C1 segment of cervical spinal cord (tissue), 14 donors: ENCODE measurements around the gene ATRIP.

Source experiments
- DNase-seq, 14 donors: peaks; one replicate each; lab custom pipeline; 2025; lab: John Stamatoyannopoulos, UW

The ATRIP gene

GRCh38 chr3:48409291-48410201, 37.0 kb upstream of the ATRIP start:
- DNase-seq: no peak

GRCh38 chr3:48410205-48411040, 36.1 kb upstream of the ATRIP start:
- DNase-seq: no peak

- no peak for DNase-seq
Observed at GRCh38 chr3:48411041-48411588, 35.4 kb upstream of the ATRIP start.

- DNase-seq: no peak
Observed at GRCh38 chr3:48411606-48412374, 34.7 kb upstream of the ATRIP start.

- DNase-seq: no peak
Observed at GRCh38 chr3:48412375-48413001, 34.0 kb upstream of the ATRIP start.

- DNase-seq: no peak
Observed at GRCh38 chr3:48413086-48413485, 33.5 kb upstream of the ATRIP start.

GRCh38 chr3:48413611-48414010, 32.9 kb upstream of the ATRIP start:
- no peak for DNase-seq

- peak in 5 of 14 donors; percentile 19 to 53 (median 31) for DNase-seq
Observed at GRCh38 chr3:48414376-48415250, 31.9 kb upstream of the ATRIP start.

GRCh38 chr3:48415251-48415953, 31.1 kb upstream of the ATRIP start:
- no peak for DNase-seq

GRCh38 chr3:48416091-48416505, 30.4 kb upstream of the ATRIP start:
- no peak for DNase-seq

- no peak for DNase-seq
Observed at GRCh38 chr3:48416546-48416945, 30.0 kb upstream of the ATRIP start.

GRCh38 chr3:48417529-48418108, 28.9 kb upstream of the ATRIP start:
- no peak for DNase-seq

GRCh38 chr3:48418140-48418539, 28.4 kb upstream of the ATRIP start:
- DNase-seq: no peak

GRCh38 chr3:48418651-48419050, 27.9 kb upstream of the ATRIP start:
- DNase-seq: no peak

- DNase-seq: no peak
Observed at GRCh38 chr3:48419149-48419548, 27.4 kb upstream of the ATRIP start.

- DNase-seq: no peak
Observed at GRCh38 chr3:48419597-48419996, 26.9 kb upstream of the ATRIP start.

GRCh38 chr3:48420561-48420960, 26.0 kb upstream of the ATRIP start:
- DNase-seq: no peak

GRCh38 chr3:48422272-48422671, 24.3 kb upstream of the ATRIP start:
- no peak for DNase-seq

- no peak for DNase-seq
Observed at GRCh38 chr3:48422681-48423080, 23.9 kb upstream of the ATRIP start.
